NCI-H446 (cell line): ENCODE measurements around the gene TENT4A.

Source experiments
- DNase-seq, 2 experiments: peaks; one replicate each; lab custom pipeline; 2025; lab: John Stamatoyannopoulos, UW

Gene TENT4A

DNA sequence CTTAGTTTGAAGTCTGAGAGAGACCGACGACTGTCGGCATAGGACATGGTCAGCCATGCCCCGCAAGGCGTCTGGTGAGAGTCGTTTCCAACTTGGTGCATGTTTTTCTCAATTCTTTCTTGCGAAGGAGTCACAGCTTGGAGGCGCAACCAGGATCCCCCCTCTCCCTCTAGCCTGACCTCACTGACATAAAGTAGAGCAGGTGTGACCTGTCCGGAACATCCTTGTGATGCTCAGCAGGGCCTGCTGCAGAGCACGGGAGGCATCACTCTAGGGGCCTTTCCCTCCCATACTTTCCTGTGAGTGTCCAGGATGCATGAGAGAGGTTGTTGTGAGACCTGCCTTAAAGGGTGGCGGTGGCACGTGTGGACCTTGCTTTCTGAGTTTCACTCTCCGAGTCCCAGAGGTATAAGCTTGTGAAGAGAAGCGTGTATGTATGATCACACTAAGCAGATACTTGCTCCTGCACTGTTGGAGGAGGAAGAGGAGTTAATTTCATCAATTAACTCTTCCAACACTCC lies 5.0 kb downstream of the TENT4A start:
- DNase-seq = no peak

DNA sequence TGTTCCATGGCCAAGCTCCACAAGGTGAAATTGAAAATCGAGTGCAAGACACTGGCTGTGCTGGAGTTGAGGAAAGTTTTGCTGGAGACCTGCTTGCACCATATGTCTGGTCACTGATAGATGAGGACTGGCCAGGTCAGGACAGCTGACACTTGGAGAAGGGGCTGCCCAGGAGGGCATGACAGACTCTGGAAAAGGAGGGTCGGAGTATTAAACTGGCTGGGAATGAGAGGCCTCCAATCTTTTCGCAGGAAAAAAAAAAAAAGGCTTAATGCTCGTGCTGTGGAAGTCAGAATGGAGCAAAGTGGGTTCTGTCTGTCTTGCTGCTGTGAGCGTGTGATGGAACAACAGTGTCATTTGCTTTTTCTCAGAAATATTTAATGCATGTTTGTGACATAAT lies 5.5 kb downstream of the TENT4A start:
- DNase-seq = no peak

DNA sequence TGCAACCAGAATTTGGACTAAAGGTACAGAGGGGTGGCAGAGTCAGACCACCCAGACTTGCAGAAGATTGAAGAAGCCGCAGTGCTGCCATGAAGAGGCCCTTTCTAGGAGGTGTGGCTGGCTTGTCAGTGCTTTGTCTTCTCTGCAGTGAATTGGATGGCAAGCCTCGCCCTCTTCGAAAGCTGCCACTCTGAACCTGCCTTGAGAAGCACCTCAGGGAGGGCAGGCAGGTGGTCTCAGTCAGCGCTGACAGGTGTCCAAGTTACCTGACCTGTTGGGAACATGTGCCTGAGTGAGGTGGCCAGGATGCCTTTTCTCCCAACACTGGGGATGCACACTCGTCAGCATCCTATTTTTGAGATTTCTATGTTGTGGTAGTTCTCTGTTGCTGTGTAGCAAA lies 6.2 kb downstream of the TENT4A start:
- no peak for DNase-seq

DNA sequence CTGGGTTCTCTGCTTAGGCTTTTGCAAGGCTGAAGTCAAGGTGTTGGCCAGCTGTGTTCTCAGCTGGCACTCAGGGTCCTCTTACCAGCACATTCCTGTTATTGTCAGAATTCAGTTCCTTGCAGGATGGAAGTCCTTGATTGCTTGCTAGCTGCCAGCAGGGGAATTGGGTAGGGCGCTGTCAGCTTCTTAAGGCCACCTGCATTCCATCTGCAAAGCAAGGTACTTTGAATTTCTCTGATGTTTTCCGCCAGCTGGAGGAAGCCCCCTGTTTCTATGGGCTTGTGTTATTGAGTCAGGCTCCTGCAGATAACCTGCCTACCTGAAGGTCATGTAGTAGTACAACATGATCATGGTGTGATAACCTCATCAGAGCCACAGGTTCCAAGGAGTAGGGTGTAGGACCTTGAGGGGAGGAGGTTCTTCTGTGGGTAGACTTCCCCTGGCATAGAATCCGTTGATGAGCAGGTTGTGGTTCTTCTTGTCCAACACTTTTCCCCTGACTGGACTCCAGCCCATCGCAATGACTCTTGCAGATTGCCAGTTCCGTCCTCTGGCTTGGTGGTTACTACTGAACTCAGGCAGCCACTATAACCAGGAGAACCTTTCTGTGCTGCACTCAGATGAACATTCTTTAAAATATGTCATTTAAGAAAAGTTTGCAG lies 6.8 kb downstream of the TENT4A start:
- DNase-seq = no peak

DNA sequence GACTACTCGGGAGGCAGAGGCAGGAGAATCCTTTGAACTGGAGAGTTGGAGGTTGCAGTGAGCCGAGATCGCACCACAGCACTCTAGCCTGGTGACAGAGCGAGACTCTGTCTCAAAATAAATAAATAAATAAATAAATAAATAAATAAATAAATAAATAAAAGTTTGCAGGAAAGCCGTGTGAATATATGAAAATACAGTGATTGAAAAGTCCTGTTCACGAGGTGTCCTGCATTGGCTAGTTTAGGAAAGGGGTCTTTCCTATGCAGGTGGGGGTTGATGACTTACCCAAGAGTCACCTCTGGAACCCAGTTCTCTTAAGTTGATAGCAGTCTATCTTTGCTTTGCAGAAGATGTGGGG lies 7.3 kb downstream of the TENT4A start:
- DNase-seq = no peak

DNA sequence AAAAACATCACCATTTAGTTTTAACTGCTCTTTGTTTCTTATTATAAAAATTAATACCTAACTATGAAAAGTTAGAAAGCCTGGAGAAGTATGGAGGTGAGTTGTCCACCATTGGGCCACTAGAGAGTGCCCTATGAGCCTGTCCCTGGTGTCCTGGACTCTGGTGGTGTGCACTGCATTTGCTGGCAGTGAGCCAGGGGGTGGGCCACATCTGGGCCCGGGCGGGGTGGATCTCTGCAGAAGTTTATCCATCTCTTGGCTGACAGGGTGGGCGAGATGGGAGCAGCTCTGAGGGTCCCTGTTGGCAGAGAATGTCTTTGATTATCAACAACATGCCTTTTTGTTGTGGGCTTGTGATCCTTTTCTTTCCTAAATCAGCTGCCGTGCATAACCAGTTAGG lies 8.2 kb downstream of the TENT4A start:
- no peak for DNase-seq

- DNase-seq = no peak
These were observed 8.8 kb downstream of the TENT4A start for GRCh38 chr5:6722015-6722414.

DNA sequence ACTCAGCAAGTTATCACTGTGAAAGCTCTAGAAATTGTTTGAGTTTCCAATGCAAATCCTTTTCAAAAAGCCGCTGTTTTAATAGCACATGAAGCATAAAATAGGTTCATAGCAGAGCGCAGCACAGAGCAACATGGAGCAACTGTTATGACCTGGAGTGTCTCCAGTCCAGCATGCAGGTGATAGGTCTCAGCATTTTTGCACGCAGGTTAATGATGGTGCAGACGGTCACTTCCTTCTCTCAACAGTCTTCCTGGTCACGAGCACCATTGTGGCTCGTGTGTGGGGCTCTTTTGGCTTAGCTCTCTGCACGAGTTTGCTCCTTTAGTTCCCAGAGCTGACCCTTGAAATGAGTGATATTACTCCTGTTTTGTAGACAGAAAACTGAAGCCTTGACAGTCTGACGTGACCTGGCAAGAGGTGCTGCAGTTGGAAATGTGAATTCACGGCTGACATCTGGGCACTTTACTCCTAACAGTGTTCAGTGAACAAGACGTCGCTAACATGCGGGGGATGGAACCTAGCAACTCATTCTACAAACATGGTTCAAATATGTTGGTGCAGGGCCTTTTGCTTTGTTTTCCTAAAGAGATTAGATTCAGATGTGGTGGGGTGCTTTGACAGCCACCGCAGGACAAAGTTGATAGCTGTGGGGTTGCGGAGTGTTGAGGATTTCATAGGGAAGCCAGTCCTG lies 10.0 kb downstream of the TENT4A start:
- DNase-seq = no peak

DNA sequence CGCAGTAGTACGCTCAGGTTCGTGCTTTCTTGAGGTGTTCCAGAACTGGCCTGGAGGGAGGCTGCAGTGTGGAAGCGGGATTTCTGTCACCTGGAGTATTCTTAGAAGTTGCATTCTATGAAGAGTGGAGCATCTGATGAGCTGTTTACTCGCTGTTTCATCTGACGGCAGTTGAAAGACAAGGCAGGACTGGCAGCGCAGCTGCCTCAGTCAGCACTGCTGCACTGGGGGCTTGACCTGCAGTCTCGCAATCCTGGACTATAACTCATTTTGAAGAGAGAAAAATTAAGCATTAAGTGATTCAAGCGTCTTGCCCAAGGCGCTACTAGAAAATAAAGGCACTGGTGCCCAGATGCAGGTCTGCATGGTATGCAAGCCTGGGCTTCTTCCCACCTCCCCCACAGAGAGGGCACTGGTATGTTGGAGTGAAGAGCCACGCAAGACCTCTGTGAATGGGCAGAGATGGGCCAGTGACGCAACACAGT lies 10.6 kb downstream of the TENT4A start:
- no peak for DNase-seq

GRCh38 chr5:6724321-6724929 lies 11.2 kb downstream of the TENT4A start:
- DNase-seq = no peak

GRCh38 chr5:6725421-6725820 lies 12.2 kb downstream of the TENT4A start:
- no peak for DNase-seq

- DNase-seq = no peak
These were observed 12.8 kb downstream of the TENT4A start for GRCh38 chr5:6726006-6726405.

- no peak for DNase-seq
These were observed 14.0 kb downstream of the TENT4A start for GRCh38 chr5:6727231-6727630.

- DNase-seq = no peak
These were observed 15.0 kb downstream of the TENT4A start for GRCh38 chr5:6728011-6728794.

DNA sequence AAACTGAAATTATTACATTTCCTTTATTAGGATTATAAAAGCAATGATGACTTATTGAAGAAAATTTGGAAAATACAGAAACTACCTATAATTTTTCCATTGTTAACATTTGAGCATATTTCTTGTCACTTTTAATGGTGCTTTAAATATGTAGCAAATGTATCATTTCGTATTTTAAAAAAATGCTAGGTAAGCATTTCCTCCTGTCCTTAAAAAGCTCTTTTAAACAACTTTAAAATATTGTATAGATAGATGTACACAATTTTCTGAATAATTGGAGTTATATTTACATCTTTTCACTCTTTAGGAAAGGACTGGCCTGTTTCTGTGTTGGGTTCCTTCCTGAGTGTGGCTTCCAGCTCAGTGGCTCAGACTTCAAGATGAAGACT lies 15.6 kb downstream of the TENT4A start:
- DNase-seq = no peak

DNA sequence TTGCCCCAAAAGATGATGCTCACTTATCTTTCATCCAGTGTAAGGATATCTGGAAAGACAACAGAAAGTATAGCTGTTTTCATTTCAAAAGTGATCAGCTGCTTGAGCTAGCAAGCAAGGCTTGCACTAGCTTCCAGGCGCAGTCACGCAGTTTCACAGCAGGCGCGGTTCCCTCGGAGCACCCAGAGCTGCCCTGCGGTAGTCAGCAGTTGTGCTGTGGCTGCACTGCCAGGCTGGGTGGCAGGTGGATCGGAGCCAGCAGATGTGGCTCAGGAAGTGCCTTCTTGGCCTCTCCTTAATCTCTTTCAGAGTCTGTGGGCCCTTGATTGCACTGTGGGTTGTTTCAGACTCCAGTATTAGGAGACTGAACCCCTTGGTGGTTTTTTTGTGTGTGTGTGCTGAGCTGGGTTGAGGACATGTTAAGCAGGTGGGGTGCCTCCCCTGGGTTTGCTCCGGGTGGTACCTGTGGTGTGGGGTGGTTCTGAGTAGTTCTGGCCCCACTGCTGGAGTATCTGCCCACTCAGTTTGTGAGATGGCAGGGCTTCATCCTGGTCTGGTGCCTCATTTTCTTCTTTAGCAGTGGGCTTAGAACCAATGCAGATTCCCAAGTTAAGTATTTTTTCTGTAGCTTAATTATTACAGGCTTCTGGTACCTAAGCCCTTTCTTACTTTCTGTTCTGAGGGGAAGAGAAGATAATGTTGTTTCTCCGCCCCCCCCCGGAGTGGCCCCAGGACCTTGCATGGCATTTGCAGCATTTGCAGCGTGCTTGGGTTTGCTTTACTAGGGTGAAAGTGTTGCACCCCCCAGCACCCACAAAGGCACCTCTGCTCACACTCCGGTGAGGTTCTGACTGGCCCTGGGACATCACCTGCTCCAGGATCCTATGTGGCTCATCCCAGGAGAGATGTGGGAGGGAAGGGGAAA lies 16.4 kb downstream of the TENT4A start:
- no peak for DNase-seq

DNA sequence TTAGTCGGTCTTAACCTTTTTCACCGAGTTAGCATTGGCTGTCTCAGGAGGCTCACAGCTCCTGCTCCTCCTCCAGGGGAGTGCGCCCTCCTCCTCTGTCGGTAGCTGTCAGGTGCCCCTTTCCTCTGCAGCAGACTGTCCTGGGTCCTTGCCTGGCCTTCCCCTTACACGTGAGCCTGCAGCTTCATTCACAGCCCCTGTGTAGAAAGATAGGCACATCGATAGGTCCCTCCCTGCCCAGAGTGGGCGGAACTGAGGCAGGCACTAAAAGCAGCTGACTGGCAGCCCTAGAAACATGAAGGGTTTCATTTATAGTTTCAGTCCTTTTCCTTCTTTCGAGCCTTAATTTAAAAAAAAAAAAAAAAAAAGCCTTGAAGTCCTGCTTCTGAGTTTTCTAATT lies 17.2 kb downstream of the TENT4A start:
- DNase-seq = no peak

DNA sequence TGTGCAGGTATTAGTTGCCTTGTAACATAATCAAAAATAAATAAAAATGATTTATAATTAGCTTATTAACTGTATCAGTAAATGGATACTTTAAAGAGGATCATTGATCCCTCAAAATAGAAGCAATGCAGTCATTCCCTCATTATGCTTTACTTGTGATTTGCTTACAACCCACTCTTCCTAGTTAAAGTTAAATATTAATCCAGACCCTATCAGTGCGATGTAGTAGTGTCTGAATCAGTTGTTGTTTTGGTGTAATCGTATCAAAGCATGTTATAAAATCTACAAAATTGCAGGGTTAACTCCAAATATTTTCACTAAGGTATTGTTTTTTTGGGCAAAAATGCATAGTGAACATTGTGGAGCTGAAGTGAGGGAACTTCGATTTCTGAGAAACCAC lies 17.6 kb downstream of the TENT4A start:
- no peak for DNase-seq

DNA sequence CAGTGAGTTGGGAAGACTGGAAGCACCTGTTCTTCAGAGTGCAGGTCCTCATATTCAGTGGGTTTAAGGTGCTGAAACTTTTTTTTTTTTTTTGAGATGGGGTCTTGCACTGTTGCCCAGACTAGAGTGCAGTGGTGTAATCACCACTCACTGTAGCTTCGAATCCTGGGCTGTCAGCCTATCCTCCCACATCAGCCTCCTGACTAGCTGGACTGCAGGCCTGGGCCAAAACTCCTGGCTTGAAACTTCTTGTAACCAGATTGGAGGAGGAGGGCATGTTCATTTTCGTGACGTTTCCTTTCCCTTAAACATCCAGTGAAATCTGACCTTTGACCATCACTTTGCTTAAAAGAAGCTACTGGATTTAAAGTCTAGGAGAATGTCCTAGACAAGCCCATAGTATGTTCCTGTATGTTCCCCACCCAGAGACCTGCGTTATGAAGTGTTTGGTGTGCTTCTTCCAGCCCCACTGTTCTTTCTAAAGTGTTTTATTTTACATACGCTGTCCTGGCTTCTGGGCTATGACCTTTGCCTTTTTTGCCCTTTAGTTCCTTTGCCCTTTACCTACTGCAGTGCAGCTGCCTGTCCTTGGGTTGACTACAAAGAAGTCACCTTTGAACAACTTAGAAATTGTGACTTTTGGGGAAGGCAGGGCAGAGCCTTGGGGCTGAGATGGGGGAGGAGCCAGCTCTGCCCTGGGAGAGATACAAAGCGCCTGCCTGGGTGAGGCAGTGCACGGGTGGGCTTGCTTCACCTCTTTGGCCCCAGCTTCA lies 18.4 kb downstream of the TENT4A start:
- DNase-seq = no peak

DNA sequence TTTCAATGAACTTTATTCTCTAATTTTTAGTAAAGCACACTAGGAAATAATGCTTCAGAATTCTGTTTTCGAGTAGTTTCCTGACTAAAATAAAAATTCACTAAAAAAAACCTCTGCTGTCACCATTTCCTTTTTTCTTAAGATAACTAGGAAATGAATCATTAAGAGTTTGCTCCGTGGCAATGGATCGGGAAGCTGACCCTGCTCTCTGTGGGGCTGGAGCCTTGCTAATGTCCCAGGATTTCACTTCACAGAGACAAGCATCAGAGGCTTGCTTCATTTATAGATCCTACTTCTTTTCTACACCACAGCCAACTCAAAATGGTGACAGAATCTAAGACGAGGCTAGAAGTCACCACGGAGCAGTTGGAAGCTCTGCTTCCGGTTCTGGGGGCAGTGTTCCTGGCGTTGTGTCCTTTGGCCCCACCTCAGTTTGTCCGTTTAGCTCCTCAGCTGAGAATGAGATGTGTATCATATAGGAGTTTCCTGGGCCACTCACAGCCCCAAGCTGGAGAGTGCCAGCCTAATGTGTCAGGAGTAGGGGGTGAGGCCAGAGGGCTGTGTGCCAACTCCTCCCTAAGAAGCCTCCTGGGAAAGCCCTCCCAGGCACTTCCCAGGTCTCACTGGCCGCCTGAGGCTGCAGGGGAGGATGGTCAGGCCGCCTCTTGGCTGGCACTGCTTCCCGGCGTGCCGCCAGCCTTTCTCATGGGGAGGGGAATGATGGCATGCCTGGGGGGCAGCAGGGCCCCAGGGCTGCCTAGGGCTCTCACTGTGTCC lies 19.6 kb downstream of the TENT4A start:
- peak; percentile 40 to 81 for DNase-seq
